GM21737 (cell line): ENCODE measurements around the gene IL31RA.

Source experiments
- ATAC-seq: cut with Tn5 transposase; IDR thresholded peaks from one replicate; pipeline ENCODE4 v1.9.1; 2021; ENCODE audit warnings: mild to moderate bottlenecking, moderate library complexity; ENCODE audit not compliant: unreplicated experiment

The IL31RA gene

DNA sequence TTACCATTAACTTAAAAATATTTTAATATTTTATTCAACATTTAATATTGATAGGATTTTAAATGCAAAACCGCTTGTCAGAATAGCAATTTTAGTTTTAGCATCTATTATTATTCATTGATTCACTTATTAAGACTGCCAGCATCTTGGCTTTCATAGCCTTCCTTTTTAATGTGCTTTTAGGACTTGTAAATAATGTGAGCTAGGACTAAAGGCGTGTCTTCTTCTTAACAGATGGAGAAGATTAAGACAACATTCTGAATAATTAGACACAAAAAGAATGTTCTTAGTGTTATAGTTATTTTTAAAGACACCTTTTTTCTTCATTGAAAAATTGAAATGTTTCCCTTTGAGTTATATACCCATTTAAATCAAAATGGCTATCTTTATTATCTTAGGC, 6.9 kb downstream of the IL31RA start:
- no peak for ATAC-seq

DNA sequence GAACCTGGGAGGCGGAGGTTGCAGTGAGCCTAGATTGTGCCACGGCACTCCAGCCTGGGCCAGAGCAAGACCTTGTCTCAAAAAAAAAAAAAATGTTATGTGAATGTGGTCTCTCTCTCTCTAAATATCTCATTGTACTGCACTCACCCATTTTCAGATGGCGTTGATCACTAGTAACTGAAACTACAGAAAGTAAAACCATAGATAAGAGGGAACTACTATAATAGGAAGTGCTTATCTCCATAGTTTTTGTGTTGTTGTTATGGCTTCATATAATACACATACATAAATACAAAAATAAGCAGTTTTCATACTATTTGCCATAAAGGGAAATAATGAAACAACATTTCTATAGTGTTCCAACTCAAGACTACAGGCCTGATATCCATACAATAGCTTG, 9.1 kb downstream of the IL31RA start:
- no peak for ATAC-seq

GRCh38 chr5:55860709-55861108, 9.6 kb downstream of the IL31RA start:
- no peak for ATAC-seq

DNA sequence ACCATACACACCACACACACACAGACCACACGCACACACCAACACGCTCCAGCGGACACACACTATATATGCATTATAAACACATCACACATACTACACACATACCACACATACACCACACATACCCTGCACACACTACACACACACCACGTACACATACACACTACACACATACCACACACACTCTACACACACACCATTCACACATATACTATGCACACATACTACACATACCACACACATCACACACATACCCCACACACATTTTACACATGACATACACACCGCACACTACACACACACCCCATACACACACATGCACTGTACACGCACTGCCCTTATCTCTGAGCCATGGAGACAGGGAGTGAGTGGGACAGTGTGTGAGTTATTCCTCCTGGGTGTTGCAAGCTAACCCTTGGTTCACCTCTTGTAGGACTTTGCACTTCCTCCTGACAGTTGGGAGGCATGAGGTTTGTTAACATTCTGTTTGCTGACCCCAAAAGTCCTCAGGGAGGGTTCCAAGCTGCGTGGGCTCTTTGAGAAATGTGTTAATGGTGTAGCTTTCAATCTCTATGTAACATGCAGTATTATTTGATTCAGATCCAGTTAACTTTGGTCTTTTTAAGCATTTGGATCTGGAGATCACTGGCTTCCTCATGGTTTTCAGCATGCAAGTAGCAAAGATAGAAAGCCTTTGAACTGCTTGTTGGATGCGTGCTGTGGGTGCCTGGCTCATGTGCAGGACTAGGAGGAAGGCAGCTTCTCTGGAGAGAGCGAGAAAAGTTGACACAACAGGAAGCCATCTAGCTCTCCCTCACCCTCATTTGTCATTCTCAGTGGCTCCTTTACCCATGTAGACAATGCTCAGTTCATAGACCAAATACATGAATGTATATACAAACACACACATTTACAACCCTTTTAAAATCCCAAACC, 13.7 kb downstream of the IL31RA start:
- no peak for ATAC-seq

DNA sequence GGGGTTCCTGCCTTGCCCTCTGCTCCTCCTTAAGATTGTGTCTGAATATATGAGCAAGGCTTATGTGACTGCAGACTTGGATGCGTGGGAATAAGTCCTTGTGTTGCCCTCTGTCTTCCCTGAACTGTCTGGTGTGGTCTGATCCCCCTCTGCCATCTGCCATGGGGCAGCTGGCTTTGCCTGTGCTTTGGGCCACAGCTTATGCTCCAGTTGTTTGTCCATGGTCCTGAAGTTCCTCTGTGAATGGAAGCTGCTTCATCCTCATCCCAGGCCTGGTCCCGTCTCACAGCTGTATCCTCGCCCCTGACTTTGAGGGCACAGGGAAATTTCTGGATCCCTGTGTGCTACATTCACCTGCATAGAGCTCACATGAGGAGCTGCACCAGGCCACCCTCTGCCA, 14.7 kb downstream of the IL31RA start:
- ATAC-seq, result no peak

GRCh38 chr5:55866485-55866884, 15.3 kb downstream of the IL31RA start:
- no peak for ATAC-seq

DNA sequence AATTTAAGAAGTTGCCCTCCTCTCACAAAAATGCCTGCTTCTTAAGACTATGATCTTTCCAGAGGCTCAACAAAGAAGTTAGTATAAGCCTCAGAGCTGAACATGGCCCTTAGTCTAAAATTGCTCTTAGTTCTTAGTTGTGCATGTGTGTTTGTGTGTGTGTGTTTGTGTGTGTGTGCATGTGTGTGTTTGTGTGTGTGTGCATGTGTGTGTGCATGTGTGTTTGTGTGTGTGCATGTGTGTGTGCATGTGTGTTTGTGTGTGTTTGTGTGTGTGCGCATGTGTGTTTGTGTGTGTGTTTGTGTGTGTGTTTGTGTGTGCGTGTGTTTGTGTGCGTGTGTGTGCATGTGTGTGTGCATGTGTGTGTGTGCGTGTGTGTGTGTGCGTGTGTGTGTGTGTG, 15.8 kb downstream of the IL31RA start:
- no peak for ATAC-seq

GRCh38 chr5:55868846-55869245, 17.7 kb downstream of the IL31RA start:
- no peak for ATAC-seq

DNA sequence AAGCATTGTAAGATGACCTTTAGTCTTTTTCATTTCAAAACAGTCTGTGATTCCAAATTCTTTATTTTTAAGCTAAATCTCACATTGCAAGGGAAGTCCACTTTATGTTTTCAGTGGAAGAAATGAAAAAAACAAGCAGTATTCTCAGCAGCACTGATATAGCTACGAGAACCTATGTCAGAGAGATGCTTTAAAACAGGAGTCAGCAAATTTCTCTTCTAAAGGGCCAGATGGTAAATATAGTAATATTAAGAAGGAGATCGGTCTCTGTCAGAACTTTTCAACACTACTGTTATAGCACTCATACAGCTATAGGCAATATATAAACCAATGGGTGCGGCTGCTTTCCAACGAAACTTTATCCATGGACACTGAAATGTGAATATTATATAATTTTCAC, 18.7 kb downstream of the IL31RA start:
- ATAC-seq, result no peak

DNA sequence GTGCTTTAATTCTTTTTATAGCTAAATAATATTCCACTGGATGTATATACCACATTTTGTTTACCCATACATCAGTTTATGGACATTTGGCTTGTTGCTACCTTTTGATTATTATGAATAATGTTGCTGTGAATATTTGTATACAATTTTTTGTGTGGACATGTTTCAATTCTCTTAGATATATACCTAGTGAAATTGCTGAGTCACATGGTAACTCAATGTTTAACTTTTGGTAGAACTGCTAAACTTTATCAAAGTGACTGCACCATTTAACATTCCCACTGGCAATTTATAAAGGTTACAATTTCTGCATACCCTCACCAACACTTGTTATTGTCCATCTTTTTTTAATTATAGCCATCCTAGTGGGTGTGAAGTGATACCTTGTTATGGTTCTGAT, 22.1 kb downstream of the IL31RA start:
- no peak for ATAC-seq

DNA sequence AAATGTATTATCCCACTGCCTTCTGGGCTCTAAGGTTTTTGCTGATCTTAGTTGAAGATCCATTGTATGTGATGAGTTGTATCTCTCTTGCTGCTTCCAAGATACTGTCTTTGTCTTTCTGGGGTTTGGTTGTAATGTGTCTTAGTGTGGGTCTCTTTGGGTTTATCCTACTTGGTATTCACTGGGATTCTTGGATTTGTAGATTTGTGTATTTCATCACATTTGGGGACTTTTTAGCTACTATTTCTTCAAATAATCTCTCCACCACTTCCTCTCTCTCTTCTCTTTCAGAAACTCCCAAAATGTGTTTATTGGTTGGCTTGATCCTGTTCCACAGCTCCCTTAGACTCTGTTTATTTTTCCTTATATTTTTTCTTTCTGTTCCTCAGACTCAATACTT, 26.5 kb downstream of the IL31RA start:
- ATAC-seq, result no peak

- ATAC-seq, result no peak
Observed at GRCh38 chr5:55880453-55880852, 29.3 kb downstream of the IL31RA start.

DNA sequence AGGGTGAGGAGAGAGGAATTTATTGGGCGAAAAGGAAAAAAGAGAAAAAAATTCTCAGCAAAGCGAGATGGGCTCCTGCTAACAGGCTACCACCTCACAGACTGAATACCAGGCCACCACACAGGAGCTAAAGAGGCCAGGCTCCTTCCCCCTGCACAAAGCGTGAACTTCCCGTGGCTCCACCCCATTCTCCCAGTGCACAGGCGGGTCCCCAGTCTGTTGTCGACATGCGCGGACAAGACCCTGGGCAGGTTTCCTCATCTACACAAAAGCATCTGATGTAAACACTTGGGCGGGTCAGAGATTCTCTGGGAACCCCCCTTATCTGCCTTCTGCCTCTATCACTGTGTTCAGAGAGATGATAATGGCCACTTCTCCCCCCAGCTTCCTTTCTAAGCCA, 34.2 kb downstream of the IL31RA start:
- ATAC-seq, result no peak

DNA sequence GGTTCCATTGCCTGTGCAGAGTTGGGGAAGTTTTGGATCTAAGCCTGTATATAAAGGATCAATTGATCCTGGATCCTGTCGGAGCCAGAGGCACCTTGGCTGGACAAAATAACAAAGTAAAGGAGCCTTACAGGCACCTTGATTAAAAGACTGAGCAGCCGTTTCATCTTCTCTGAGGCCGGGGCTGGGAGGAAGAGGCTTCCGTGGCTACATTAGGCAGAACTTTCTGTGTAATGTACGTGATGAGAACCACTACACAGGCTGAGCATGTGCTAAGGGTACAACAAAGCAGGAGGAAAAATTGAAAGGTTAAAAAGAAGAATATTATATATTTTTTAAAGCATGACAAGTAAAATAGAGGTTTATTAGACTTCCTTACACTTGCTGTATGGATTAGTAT, 37.0 kb downstream of the IL31RA start:
- ATAC-seq, result no peak

GRCh38 chr5:55892479-55892878, 41.3 kb downstream of the IL31RA start:
- ATAC-seq, result no peak

- ATAC-seq, result no peak
Observed at GRCh38 chr5:55894135-55894534, 43.0 kb downstream of the IL31RA start.

DNA sequence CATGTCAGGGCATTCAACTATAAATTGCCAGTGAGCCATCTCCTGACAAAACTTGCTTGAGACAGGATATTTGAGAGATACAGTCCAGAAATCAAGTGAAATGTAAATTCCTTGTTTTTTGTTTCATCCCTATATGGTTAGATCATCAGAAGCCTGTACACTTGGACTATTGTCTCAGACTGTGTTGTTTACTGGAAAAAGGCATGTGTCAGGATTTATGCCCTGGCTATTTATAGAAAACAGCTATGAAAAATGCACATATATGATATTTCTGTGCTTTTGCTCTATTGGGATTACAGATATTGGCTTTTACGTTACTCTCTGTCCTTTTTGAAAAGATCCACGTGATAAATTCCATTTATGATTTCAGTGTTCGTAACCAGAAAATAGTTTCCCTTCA, 44.2 kb downstream of the IL31RA start:
- no peak for ATAC-seq

DNA sequence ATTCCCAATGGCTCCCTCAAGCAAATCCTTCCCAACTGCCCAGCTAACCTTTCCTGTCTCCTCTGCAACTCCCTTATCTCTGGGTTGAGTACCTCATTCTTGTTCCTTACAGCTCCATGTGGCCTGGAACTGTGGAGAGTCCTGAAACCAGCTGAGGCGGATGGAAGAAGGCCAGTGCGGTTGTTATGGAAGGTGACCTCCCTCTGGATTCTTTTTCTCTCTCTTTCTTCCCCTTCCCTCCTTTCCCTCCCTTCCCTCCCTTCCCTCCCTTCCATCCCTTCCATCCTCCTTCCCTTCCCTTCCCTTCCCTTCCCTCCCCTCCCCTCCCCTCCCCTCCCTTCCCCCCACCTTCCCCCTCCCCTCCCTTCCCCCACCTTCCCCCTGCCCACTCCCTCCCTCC, 45.1 kb downstream of the IL31RA start:
- ATAC-seq, result no peak

GRCh38 chr5:55896663-55897062, 45.5 kb downstream of the IL31RA start:
- ATAC-seq, result no peak

- ATAC-seq, result no peak
Observed at GRCh38 chr5:55897206-55897894, 46.2 kb downstream of the IL31RA start.

DNA sequence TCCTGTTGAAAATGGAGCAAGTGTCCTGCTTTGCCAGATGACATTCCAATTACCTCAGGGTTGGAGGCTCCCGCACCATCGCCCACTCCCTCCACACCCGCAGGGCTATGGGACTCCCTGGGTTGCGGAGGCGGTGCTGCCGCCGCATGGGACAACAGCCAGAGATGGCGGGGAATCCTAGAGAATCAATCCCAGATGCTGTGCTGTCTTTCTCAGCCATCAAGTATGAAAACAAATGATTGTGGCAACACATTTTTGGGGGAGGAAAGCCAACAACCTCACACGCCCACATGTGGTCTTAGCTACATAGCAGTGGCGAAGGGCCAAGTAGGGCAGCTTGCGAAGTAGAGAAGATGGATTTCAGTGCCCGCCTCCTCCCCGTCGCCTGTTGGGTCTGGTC, 46.7 kb downstream of the IL31RA start:
- ATAC-seq, result no peak

- no peak for ATAC-seq
Observed at GRCh38 chr5:55899344-55899743, 48.2 kb downstream of the IL31RA start.
